Measurements from ENCODE around the gene JAZF1. TPM values are rescaled to one million over a fixed set of nuclear protein-coding genes. Genes with fewer than 3 reads are reported as not detected.

The JAZF1 gene
- polyA plus RNA-seq, 3 donors: 12.1 to 18.1 (median 17.2) TPM

DNA sequence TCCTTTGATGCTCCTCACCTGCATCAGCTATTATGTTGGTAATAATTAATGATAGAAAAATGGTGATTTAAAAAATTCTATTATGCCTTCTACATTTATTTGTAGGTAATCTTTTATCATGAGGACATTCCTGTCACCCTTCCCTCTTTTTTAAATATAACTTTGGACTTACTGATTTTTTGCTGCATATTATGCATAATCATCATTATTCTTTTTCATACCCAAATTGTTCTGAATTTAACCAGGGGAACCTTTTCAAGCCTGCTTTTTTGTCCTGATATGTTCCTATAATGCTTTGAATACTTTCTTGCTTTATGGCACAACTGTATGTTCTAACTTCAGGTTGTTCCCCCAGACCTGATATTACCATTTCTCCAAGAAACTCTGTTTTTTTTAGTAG, 392.2 kb downstream of the JAZF1 start:
- no peak for DNase-seq
- Histone ChIP-seq H3K4me3 (replicated peaks in 1 of 3; ENCODE audit: low read depth in 2 of 3, low read length in 3 of 3) (no peak overlapping the region), H2AFZ (ENCODE audit: insufficient read depth, low read depth, low read length, poor library complexity, severe bottlenecking) (no peak overlapping the region), H3K36me3 (replicated peaks in 1 of 2; ENCODE audit: control insufficient read depth in 1 of 2, insufficient read depth in 2 of 2, low read length in 2 of 2) (peaks cover 63 to 73% of the 10 kb centered on the region in 2 donors), H3K4me2 (replicated peaks; ENCODE audit: extremely low read depth, low read length, poor library complexity, severe bottlenecking) (no peak overlapping the region), H4K20me1 (ENCODE audit: insufficient read depth, low read length) (peaks cover 43% of the 10 kb centered on the region), H3K27me3 (ENCODE audit: control insufficient read depth in 2 of 2, insufficient read depth in 2 of 2, low read length in 2 of 2) (no peaks in the 10 kb centered on the region), H3K27ac (ENCODE audit: low read depth in 1 of 2, low read length in 2 of 2) (no peak overlapping the region), H3K9ac (ENCODE audit: insufficient read depth, low read length, poor library complexity, severe bottlenecking) (no peak overlapping the region), H3K9me3 (replicated peaks in 1 of 2; ENCODE audit: control insufficient read depth in 1 of 2, insufficient read depth in 1 of 2, low read length in 2 of 2) (no peaks in the 10 kb centered on the region), H3K79me2 (ENCODE audit: insufficient read depth, low read length) (no peaks in the 10 kb centered on the region), H3K4me1 (ENCODE audit: control insufficient read depth in 1 of 2, insufficient read depth in 2 of 2, low read length in 2 of 2) (no peaks in the 10 kb centered on the region)
- Mint-ChIP-seq H3K4me3 (no peak overlapping the region), H3K9me3 (no peaks in the 10 kb centered on the region), H3K36me3 (peaks cover 74 to 77% of the 10 kb centered on the region in 2 donors), H3K27ac (no peak overlapping the region), H3K27me3 (ENCODE audit: low read depth in 3 of 3) (peaks cover 0 to 1% (median 0%) of the 10 kb centered on the region in 3 donors), H3K4me1 (no peaks in the 10 kb centered on the region)
- TF ChIP-seq, protein P1, sequence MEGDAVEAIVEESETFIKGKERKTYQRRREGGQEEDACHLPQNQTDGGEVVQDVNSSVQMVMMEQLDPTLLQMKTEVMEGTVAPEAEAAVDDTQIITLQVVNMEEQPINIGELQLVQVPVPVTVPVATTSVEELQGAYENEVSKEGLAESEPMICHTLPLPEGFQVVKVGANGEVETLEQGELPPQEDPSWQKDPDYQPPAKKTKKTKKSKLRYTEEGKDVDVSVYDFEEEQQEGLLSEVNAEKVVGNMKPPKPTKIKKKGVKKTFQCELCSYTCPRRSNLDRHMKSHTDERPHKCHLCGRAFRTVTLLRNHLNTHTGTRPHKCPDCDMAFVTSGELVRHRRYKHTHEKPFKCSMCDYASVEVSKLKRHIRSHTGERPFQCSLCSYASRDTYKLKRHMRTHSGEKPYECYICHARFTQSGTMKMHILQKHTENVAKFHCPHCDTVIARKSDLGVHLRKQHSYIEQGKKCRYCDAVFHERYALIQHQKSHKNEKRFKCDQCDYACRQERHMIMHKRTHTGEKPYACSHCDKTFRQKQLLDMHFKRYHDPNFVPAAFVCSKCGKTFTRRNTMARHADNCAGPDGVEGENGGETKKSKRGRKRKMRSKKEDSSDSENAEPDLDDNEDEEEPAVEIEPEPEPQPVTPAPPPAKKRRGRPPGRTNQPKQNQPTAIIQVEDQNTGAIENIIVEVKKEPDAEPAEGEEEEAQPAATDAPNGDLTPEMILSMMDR (IDR thresholded peaks at IDR 0.05): no peak
- intact Hi-C loops (cut with micrococcal nuclease): loop anchor here (10.0 kb wide), 1 partner anchor 594 kb away; no protein-coding TSS in a partner anchor

DNA sequence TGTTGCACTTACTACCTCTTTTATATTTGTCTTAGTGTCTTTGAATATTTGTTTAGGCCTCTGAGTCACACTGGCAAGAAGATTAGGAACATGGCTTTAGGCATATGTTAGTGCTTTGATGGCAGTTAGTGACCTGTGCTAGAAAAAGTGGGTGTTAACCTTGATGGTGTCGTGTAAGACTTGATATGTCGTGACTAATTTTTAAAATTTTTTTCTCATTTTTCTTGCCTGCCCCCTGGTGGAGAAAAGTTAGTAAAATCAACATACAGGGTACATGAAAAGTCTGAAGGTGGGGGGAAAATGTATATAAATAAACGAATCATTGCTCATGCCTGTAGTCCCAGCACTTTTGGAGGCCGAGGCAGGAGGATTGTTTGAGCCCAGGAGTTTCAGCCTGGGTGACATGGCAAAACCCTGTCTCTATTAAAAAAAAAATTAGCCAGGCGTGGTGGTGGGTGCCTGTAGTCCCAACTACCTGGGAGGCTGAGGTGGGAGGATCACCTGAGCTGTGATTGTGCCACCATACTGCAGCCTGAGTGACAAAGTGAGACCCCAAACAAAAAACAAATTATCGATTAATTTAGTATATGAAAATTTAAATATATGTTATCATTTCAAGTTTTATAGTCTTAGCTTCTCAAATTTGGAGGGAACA, 396.1 kb downstream of the JAZF1 start:
- DNase-seq: peak; percentile 23 to 41 (median 24)
- Histone ChIP-seq H2AFZ (ENCODE audit: insufficient read depth, low read depth, low read length, poor library complexity, severe bottlenecking) (no peak overlapping the region), H3K4me2 (replicated peaks; ENCODE audit: extremely low read depth, low read length, poor library complexity, severe bottlenecking) (no peak overlapping the region), H3K4me3 (replicated peaks in 1 of 3; ENCODE audit: low read depth in 2 of 3, low read length in 3 of 3) (no peak overlapping the region), H3K4me1 (ENCODE audit: control insufficient read depth in 1 of 2, insufficient read depth in 2 of 2, low read length in 2 of 2) (no peaks in the 10 kb centered on the region), H3K9me3 (replicated peaks in 1 of 2; ENCODE audit: control insufficient read depth in 1 of 2, insufficient read depth in 1 of 2, low read length in 2 of 2) (no peaks in the 10 kb centered on the region), H3K27ac (ENCODE audit: low read depth in 1 of 2, low read length in 2 of 2) (no peak overlapping the region), H3K27me3 (ENCODE audit: control insufficient read depth in 2 of 2, insufficient read depth in 2 of 2, low read length in 2 of 2) (no peaks in the 10 kb centered on the region), H3K36me3 (replicated peaks in 1 of 2; ENCODE audit: control insufficient read depth in 1 of 2, insufficient read depth in 2 of 2, low read length in 2 of 2) (peaks cover 44 to 64% of the 10 kb centered on the region in 2 donors), H3K79me2 (ENCODE audit: insufficient read depth, low read length) (no peaks in the 10 kb centered on the region), H4K20me1 (ENCODE audit: insufficient read depth, low read length) (peaks cover 57% of the 10 kb centered on the region), H3K9ac (ENCODE audit: insufficient read depth, low read length, poor library complexity, severe bottlenecking) (no peak overlapping the region)
- peaks cover 54 to 59% of the 10 kb centered on the region in 2 donors for H3K36me3 Mint-ChIP-seq
- 57% methylated on average over 2 of the region's 6 CpGs for WGBS (ENCODE audit: insufficient coverage)
- TF ChIP-seq, protein P1 (IDR thresholded peaks at IDR 0.05): peak; percentile 75
- peak overlapping the region in 1 of 7 donors; percentile 47 for H3K27ac Mint-ChIP-seq
- no peak overlapping the region for H3K4me3 Mint-ChIP-seq
- no peaks in the 10 kb centered on the region for H3K4me1 Mint-ChIP-seq
- H3K9me3 Mint-ChIP-seq: no peaks in the 10 kb centered on the region
- H3K27me3 Mint-ChIP-seq (ENCODE audit: low read depth in 3 of 3): peaks cover 0 to 1% (median 0%) of the 10 kb centered on the region in 3 donors
- intact Hi-C loops (cut with micrococcal nuclease): loop anchor here (10.0 kb wide), 1 partner anchor 590 kb away; no protein-coding TSS in a partner anchor
